NCI-H2107 treated with DMSO at 0.1 percent for 48 hours (cell line): ENCODE data around the gene TSPAN9.

Source experiments
- DNase-seq: peaks from one replicate; lab custom pipeline; 2025; ENCODE audit not compliant: unreplicated experiment; lab: John Stamatoyannopoulos, UW

Gene TSPAN9

GRCh38 chr12:3220382-3221321, 143.5 kb downstream of the TSPAN9 start:
- DNase-seq, result no peak

DNA sequence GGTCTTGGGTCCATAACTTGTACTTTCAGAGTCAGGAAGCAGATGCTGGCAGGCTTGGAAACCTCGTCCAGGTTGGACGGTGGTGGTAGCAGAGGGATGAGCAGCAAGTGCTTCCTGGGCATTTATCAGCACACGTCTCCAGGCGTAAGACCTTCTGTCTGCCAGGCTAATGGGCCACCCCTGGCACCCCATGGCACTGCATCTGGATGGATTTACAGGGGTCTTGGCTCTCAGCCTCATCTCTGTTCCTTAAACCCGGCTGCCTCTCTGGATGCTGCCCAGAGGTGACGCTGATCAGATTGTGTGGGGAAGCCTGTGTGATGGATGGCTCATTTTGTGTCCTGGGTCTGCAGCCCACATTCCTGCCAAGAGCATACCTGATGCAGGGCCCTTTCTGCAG, 145.1 kb downstream of the TSPAN9 start:
- no peak for DNase-seq

DNA sequence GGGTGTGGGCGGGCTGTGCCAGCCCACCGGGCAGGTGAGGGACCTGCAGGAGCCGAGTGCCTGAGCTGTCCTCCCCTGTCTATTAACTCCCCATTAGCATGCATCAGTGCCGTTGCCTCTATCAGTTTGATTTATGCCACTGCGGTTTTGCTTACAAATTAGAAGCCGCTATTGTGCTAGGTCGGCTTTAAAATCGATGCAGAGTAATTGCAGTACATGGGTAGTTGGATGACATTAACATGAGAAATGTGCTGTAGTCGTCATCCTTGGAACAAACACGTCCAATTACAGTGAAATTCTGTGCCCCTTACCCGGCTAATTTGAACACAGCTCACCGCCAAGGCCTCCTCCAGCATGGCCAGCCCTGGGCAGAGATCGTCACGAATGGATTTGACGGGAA, 145.8 kb downstream of the TSPAN9 start:
- peak; percentile 98 for DNase-seq

DNA sequence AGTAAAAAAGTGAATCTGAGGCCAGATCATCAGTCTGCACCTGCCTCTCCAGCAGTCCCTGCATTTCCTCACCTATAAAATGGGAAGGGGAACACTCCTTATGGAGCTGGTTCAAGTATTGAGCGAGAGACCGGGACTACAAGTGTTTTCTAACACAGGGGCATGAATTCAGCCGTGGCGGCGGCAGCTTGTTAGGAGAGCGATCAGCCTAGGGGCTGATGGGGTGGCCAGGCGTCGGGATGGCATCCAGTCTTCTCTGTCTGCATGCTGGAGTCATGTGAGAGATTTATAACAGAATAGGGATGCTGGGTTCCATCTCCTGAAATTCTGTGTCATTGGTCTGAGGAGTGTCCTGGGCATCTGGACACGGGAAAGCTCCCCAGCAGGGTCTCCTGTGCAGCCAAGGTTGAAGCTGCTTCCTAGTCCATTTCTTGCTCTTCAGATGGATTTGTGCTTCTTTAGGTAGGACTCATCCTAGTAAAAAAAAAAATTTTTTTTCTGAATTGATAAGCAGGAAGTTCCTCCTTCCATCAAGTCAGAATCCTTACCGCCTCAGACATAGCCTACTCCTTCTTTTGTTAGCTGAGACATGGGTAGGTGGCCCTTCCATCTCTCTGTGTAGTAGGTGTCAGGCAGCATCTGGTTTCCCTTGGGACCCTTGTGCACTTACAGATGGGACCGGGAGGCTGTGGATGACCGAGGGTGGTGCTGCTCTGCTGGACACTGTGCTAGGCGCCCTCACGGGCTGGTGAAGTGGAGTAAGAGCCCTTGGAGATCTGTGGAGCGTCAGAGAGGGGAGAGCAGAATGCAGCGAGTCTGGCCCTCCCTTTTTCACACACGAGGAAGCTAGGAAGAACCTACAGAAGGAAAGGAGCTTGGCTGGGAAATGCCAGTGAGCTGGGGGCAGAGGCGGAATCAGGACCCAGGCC, 146.7 kb downstream of the TSPAN9 start:
- DNase-seq, result peak; percentile 55

DNA sequence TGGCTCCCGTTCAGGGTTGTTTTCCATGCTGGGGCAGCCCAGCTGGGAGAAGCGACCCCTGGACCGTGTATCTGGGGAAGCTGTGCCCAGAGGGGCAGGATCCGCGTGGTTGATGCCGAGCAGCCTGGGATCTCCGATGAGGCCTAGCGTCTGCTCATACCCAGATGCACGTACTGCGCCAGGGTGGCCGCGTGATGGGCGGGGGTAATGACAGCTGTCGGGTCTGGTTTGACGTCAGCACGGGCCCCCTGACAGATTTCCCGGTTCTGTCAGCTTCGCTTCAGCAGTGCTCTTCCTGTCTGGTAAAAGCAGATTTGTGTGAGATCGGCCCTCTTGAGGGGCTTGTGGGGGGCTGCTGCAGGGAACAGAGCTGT, 147.3 kb downstream of the TSPAN9 start:
- no peak for DNase-seq

GRCh38 chr12:3225154-3225795, 148.1 kb downstream of the TSPAN9 start:
- no peak for DNase-seq

DNA sequence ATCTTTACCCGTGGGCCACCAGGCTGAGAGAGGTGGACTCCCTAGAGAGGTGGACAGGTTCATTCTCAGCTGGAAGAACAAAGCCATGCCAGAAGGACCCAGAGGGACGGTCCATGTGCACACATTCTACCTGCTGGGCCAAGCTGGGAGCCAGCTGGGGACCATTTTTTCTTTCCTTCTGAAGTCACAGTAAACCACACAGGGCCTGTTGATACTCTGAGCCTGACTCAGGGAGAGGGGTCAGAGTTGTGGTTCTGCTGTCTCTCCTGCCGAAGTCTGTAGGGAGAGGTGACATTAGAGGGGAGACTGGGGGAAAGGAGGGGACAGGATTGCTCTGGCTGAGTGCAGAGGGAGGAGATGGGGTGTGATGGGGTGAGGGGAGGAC, 148.6 kb downstream of the TSPAN9 start:
- DNase-seq, result no peak

DNA sequence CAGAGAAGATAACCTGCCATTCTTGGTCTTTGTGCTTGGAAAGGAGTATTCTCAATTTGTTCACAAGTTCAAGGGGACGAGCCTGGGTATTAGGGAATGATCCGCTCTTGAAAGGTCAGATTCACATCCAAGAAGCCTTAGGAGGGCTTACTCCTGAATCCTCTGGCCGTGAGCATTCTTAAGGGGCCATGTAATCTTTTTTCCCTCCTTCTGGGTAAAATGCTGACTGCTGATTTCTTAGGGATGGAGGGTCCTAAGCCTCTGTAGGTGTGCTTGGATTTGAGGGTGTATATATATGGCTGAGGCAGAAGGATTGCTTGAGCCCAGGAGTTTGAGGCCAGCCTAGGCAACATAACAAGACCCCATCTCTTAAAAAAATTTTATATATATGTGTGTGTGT, 149.1 kb downstream of the TSPAN9 start:
- DNase-seq, result no peak

DNA sequence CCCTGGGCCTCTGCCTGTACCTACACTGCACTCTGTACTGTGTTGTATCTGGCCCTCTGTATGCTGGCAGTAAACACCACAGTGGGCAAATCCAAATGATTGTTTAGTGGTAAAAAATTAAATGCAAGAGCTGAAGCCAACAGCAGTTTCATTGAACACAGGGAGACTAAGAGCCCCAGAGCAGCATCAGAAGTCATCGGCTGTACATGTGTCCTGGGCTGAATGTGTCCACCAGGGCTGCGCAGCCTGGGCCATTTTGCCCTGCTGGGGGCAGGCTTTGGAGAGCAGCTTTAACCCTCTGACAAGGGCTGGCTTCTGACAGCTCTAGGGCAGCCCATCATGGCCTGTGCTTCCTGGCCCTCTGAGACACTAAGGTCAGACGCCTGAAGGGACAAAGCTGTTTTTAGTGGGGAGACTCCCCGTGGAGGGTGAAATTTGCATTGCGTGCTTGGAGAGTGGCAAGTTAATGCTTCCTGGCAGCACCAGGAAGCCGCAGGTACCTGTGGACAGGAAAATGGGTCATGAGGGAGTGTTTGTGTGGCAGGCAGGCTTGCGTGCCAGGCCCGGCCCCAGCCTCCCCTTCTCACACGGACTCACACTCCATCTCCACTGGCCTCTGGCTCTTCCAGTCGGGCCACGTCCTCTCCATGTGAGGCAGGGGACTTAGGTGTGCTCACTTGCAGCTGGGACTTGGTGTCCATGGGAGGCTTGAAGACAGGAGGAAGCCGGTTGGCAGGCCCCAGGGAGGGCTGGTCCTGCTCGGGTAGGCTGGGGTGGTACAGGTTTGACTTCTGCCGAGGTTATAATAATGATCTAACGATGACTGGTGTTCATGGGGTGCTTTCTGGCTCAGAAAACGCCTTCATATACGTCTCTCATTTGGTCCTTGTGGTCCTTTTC, 150.1 kb downstream of the TSPAN9 start:
- no peak for DNase-seq

DNA sequence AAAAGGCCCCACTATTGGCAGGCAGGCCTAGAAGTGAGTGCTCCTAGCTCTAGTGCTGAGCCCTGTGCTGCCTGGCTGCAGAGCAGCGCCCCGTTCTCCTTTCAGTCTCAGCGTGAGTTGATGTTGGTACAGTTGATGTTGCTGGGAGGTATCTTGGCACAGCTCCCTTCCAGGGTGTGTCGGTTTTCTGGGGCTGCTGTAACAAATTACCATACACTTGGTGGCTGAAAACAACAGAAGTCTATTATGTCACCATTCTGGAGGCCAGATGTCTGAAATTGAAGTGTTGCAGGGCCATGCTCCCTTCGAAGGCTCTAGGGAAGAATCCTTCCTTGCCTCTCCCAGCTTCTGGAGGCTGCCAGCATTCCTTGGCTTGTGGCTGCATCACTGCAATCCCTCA, 151.4 kb downstream of the TSPAN9 start:
- DNase-seq, result no peak

- no peak for DNase-seq
Observed at GRCh38 chr12:3229577-3229976, 152.4 kb downstream of the TSPAN9 start.

- DNase-seq, result peak; percentile 23
Observed at GRCh38 chr12:3230758-3231375, 153.7 kb downstream of the TSPAN9 start.

DNA sequence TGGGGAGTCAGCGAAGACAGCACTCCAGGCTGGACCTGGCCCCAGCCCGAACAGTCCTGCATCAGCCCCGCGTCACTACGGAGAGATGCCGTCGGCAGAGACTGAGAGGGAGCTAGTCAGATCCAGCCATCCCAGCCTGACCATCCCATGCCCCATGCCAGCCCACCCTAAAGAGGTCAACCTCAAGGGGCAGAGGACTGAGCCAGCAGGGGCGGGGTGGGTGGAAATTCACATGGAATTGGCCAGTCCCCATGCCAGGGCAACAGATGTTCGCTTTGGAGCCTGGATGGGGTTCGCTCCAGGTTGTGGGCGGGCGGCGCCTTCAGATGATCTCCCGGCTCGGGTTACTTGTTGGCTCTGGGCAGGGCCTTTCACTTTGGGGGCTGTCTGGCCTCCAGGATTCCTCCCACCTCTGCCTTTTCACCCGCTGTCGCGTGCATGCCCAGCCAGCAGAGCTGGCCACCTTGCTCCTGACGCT, 154.3 kb downstream of the TSPAN9 start:
- no peak for DNase-seq

DNA sequence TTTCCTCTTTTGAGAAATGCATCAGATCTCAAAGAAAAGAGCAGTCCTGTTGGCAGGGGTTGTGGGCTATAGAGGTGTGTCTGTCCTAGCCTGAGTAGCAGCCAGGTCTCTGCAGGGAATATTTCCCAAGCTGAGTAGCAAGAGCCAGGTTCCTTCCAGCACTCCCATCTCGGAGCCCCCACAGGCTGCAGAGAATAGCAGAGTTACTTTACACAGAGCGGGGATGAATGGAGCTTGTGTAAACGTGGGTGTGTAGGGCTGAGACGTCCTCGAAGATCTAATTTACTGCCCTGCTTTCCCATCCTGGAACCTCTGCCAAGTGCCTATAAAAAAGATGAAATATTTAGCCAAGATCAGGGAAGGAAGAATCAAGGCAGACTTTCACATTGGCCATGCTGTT, 156.6 kb downstream of the TSPAN9 start:
- DNase-seq, result no peak

GRCh38 chr12:3236345-3237187, 159.4 kb downstream of the TSPAN9 start:
- no peak for DNase-seq

- no peak for DNase-seq
Observed at GRCh38 chr12:3238196-3238595, 161.0 kb downstream of the TSPAN9 start.

DNA sequence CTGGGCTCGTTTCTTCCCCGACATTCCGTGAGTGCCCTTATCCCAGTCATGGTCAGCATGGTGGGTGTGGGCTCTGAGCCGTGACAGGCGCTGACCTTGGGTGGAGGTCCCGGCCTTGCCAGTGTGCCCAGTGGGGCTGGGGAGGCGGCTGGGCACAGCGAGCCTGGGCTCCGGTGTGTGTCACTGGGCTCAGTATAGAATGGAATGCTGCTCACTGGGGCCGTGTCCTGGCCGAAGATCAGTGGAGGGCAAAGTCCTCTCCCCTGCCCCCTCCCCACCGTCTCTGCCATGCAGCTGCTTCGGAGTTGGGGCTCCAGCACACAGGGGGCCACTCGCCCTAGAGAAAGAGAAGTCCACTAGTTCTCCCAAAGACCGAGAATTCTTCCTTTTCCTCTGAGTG, 164.4 kb downstream of the TSPAN9 start:
- no peak for DNase-seq

- no peak for DNase-seq
Observed at GRCh38 chr12:3242199-3242863, 165.2 kb downstream of the TSPAN9 start.
